Activated T-helper 1 cell treated with Interleukin-2 at 50 U/mL for 16 hours (primary cell): ENCODE results near the gene P4HB.
"Not testable (repeated sequence)": the region's sequence is repeated elsewhere in the genome, so short reads cannot be mapped to it uniquely, and the experiment has no call there.

ENCODE experiments used
- DNase-seq: peaks from one replicate; pipeline ENCODE4 v3.0.0-alpha.2; 2020; ENCODE audit warnings: low read depth

P4HB gene

DNA sequence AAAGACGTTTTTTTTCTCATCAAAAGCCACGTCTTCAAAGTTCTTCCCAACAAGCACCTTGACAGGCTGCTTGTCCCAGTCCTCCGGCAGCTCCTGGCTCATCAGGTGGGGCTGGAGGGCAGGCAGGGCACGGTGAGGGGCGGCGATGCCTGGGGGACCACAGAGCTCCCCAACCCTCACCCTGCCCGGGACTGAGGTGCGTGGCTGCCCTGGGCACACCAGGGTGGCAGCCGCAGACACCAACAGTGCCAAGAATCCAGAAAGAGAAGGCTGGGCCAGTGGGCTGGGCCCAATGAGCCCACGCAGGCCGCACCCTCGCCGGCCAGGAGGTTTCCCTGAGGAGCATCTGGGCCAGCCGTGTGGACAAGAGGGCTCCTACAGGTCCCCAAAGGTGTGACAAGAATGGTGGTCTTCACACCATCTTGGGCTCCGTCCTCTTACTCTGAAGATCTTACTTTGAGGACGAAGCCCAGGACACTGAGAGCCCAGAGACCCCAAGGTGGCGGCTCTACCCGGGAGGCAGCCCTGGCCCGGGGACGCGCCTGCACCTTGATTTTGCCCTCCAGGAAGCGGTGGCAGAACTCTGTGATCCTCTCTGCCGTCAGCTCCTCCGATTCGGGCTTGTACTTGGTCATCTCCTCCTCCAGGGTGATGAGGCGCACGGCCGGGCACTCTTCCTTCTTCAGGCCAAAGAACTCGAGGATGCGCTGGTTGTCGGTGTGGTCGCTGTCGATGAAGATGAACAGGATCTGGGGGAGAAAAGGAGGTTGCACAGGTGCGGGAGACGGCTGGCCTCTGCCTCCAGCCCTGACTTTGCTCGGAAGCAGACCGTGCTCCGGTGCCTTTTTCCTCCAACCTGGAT, 14.2 kb downstream of the P4HB start:
- no peak for DNase-seq

DNA sequence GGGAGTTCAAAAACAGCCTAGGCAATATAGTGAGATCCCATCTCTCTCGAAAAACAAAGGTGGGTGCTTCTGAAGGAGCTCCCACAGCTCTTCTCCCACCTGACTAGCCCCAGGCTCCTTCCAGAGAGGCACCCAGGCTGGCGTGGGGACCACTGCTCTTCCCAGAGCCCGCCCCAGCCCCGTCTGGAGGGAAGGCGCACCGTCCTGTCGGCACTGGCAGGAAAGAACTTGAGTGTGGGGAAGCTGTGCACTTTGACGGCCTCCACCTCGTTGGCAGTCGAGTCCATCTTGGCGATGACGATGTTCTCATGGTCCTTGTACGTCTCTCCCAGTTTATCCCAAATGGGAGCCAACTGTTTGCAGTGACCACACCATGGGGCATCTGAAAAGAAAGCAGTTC, 15.0 kb downstream of the P4HB start:
- no peak for DNase-seq

DNA sequence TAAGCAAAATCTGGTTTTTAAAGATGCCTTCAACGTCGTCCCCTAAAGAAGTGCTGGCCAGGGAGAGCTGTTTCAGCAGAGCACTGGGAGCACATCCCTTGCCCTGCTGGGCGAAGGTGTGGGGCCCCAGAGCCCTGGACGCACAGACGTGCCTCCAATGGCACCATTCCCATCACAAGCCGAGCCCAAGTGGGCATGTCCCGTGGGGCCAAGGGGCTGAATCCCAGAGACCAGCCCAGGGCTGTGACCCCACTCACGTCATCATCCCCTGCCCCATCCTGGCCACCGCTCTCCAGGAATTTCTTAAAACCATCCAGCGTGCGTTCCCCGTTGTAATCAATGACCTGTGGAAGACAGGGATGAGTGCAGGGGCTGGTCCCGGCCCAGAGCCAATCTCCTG, 15.4 kb downstream of the P4HB start:
- DNase-seq: no peak

DNA sequence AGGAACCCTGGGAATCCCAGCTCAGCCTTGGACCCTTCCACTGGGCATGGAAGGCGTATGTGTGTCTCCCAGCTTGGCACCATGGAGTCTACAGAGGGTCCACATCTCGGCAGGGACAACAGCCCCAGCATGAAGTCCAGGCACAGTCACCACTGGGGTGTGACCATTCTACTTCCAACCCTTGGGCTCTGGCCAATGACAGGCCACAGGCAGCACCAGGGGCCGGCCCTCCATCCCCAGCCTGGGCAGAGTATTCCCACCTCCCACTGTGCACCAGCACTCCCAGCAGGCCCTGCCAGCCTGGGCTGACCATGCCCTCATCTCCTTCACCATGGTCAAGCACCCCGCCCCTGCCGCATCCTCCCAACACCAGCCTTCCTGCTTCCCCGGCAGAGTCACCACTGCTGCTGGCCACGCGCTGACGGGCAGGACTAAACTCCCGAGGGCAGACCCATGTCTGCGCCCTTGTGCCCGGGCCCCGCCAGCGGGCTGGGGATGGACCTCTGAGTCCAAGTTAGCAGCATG, 15.9 kb downstream of the P4HB start:
- no peak for DNase-seq

DNA sequence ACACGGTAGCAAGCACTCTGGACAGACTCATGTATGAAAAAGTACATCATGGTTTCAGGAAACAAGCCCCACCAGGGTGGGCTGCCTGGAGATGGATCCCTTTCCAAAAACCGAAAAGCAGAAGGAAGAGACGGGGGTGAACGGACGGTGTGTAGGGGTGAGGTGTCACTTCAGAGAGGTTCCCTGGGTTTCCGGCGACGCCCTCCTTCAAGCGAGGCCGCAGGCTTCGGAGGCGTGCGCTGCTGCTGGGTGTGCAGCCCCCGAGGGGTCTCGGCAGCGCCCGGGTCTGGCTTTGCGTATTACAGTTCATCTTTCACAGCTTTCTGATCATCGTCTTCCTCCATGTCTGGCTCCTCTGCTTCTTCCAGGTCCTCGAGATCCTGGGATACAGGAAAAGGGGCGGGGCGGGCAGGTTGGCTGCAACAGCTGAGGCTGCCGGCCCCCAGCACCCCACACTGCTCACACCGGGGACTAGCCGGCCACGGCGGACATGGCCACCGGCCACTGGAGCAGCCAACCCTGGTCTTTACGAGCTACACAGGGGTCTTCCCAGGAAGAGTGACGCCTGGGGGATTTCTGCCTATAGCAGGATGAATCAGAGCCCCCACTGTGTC, 16.5 kb downstream of the P4HB start:
- DNase-seq: no peak

DNA sequence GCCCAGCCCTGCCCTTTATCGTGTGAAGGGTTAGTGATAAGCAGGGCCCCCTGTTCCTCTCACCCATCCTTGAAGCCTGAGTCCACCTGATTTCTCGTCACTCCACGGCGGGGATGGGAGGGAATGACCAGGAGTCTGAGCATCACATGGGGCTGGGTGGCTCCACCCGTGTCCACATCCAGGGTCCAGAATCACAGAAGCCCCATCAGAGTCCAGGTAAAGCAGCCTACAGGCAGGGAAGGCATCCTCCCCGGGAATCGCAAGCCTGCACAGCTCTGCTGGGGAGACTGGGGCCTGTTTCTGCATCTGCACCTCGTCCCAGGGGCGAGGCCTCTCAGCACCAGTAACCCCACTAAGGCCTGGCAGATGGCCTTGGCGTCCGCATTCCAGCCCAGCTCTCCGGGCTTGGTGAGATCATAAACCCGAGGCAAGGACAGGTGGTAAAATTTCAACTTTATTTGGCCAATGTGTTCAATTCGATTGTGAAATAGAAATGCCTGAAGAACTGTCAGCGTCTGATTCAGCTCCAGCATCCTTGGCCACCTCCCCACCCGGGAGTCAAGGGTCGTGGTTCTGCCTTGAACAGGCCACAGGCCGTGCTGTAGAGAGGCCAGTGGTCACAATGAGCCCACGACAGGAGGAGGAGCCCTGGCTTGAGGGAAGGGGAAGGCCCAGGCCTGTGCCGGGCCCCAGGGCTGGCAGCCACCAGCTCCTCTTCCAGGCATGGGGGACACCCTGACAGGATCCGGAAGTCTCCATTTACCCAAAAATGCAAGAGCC, 17.4 kb downstream of the P4HB start:
- no peak for DNase-seq

DNA sequence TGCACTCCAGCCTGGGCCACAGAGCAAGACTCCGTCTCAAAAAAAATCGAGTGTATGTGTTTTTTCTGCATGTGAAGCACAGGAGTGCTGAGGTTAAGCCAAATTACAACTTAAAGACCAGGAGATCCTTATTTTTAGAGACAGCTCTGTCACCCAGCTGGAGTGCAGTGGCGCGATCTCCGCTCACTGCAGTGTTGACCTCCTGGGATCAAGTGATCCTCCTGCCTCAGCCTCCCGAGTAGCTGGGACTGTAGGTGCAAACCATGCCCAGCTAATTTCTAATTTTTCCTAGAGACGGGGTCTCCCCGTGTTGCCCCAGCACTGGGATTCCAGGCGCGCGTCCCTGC, 18.0 kb downstream of the P4HB start:
- DNase-seq: no peak

DNA sequence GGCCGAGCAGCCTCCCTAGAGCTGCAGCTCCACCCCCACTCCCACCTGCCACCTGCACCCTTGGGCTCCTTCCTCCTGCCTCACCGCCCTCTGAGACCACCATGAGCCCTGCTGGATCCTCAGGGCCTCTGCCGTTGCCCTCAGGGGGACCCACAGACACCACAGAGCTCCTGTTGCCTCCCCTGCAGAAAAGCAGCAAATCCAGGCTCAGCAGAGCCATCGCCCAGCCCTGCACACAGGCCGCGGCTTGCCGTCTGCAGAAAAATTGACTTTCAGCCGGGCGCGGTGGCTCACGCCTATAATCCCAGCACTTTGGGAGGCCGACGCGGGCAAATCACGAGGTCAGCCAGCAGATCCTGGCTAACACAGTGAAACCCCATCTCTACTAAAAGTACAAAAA, 18.5 kb downstream of the P4HB start:
- no peak for DNase-seq

DNA sequence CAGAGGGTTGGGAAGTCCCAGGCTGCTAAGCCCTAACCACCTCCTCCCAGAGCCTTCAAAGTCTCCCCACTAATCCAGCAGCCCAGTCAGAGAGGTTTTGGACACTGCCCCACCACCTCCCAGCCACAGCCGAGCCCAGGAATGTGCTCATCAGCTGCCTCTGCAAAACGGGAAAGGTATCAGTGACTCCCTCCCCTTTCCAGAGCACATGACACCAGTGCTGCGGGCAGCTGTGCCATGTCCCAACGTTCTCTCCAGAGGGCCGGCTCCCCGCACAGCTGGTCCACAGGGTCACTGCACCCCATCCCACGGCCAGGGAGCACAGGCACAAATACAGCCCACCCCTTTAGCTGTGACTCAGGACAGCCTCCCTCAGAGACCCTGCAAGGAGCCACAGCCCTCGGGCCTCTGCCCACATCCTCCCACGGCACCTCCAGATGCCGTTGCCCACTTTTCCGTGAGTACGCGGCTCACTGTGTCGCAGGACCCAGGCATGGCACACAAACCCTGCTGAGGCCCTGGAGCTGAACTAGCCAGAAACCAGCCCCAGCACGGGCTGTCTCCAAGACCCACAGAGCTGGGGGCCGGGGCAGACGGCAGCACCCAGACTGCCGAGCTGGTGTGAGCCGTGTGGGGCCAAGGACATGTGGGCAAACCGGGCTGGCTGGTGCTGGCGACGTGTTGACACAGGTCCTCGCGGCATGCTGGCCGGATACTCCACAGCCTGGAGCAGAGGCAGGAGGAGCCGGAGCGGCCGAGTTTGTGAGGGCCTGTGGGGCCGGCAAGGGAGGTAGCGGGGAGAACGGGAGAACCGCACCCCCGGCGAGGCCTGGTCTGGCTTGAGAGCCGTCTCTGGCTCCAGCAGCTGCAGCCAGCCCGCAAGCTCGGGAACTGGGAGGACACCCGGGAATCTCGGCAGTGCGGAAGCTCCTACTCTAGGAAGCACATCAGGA, 19.2 kb downstream of the P4HB start:
- no peak for DNase-seq

DNA sequence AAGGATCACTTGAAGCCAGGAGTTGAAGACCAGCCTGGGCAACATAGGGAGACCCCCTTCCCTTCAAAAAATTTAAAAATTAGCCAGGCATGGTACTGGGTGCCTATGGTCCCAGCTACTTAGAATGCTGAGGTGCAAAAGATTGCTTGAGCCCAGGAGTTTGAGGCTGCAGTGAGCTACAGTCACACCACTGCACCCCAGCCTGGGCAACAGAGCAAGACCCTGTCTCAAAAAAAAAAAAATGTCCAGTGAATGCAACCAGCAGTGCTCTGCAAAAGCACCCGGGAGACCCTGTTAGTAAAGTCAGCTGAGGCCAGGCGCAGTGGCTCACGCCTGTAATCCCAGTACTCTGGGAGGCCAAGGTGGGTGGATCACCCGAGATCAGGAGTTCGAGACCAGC, 20.3 kb downstream of the P4HB start:
- DNase-seq: not testable (repeated sequence)

DNA sequence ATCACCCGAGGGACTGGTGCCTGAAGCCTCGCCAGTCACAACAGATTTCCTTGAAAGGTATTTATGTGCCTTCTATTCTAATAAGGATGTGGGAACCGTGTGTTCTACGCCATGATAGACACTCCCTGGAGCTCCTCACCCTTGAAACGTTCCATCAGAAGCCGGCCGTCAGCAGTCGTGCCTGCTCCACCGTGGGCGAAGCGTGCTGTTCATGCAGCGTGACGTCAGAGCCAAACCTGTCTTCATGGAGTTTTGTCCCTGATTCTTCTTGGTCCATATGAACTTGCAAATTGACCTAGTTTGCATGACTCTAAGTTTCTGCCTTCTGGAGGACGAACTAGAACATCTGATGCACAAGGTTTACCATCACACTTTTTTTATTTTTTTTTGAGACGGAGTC, 21.0 kb downstream of the P4HB start:
- DNase-seq: no peak

DNA sequence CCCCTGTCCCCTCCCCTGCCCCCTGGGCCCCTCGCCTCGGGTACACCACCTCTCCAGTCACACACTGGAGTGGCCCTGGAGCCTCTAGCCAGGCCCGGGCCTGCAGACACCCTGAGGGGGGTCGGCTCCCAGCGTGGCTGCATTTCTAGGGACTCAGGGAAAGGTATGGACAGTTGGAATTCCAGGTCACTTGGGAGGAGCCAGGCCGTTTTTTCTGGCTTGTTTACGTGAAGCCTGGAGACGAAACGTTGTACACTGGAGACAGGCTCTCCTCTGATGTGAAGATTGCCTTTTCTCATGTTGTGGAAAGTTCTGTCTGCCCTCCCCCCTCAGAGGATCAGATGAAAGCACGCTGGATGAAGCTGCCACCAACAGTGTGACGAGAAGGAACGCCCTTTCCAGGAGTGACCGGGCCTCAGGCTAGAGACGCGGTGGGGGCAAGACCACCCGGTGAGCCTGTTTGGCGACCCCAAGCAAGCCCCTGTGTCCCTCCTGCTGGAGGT, 21.5 kb downstream of the P4HB start:
- DNase-seq: no peak

DNA sequence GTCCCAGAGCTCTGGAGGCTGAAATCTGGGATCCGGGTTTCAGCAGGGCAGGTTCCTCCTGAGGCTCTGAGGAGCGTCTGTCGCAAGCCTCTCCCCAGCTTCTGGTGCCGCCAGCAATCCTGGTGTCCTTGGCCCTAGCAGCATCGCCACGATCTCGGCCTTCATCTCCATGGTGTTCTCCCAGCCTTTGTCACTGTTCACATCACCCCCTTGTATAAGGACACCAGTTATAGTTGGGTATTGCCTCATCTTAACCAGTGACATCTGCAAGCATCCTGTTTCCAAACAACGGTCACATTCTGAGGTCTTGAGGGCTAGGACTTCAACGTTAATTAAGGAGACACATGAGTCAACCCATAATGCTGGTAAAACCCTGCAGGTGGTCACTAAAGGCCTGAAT, 22.7 kb downstream of the P4HB start:
- DNase-seq: no peak

DNA sequence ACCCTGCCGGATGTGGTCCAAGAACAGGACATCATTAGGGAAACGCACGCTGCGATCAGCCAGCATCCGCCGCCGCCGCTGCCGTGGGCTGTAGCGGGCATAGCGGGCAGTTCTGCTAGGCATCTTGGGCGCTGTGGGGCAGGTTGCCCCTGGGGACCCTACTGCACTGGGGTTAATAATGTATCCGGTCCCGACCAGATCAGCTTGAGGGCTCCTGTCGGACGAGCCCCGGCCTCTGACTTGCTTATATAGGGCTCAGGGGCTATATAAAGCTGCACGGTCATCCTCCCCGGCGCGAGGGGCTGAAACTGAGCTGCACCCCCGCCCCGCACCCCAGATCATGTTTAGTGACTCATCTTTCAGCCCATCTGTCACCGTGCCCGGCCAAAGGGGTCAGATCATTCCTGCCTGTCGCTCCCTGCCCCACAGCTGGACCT, 25.5 kb downstream of the P4HB start, which contains the start of gene PPP1R27:
TSS of gene PPP1R27 (minus strand) at position 220 of the 437 bp plus-strand sequence. CDS start at position 123, 97 bp downstream.
- DNase-seq: no peak

DNA sequence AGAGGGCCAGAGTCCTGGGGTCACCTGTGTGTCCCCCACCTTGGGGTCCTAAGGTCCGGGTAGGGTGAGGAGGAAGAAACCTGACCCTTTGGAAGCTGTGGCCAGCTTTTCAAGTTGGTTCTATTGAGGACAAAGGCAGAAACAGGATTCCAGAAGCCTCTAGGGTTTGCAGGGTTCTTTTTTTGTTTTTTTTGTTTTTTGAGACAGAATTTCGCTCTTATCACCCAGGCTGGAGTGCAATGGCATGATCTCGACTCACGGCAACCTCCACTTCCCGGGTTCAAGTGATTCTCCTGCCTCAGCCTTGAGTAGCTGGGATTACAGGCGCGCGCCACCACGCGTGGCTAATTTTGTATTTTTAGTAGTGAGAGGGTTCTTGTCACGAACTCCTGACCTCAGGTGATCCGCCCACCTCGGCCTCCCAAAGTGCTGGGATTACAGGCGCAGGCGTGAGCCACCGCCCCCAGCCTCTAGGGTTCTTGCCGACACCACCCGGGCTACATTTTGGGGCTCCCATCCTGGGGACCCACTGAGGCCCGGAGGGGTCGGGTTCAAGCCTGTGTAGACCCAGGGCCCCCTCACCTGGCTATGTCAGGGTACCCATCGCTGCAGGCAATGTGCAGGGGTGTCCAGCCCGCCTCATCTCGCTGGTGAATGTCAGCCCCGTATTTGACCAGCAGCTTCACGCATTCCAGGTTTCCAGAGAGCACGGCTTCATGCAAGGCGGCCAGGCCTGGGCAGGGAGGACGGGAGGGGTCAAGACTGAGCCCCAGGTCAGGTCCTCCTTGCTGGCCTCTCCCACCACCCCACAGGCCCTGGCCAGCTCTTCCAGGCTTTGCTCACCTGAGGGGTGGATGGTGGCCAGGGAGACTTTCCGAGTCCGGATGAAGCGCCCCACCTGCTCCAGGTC, 26.2 kb downstream of the P4HB start:
- DNase-seq: no peak

DNA sequence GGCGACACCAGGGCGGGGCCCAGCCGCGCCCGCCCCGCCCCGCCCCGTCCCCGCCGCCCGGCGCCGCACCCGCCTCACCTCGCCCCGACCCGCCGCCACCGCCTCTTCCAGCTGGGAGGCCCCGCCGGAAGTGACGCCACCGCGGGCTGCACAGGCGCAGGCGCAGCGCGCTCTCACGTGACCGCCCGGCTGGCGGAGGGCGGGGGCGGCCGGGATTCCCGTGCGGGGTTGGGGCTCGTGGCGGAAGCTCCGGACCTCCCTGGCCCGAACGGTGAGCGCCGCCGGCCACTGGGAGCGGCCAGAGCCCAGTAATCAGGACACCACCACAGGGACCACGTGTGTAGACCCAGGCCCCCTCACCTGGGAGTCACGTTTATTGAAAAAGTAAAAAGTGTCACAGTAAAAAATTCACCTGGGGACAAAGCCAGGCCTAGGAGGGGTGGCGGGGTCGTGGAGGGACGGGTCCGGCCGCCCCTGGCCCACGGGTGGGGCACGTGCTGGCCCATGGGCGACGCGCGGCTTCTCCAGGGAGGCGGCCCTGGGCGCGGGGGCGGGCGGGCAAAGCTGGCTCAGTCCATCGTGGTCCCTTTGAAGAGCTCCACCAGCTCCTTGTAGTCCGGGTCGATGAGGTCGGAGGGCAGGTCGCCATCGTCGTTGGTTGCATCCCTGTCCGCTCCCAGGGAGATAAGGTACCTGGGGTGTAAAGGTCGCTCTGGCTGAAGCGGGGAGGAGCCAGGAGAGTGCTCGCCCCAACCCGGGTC, 27.0 kb downstream of the P4HB start, which contains the start of gene MCRIP1:
TSS of gene MCRIP1 (minus strand) at position 132 of the 761 bp plus-strand sequence. CDS start 8,785 bp downstream, outside the sequence.
- DNase-seq: peak; percentile 94

DNA sequence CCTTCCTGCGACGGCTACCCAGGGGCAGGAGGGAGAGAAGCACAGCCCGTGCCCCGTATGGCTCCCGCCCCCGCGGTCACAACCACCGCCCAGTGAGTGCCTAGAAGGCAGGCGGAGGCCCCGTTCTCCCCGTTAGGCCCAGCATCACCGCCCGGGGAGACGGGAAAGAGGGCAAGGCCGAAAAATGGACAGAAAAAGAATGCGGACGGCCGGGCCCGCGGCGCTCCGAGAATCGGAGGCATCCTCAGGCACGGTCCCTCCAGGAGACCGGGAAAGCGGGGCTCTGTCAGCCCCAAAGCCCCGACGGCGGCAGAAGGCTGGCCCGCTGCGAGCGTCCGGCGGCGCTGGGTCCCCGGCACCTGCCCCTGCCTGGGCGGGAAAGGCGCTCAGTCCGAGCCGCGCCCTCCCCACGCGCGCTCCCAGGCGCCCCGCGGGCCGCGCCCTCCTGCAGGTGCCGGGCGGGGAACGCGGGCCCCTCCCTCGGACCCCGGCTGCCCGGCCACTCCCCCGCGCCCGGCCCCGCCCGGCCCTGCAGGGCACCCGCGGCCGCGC, 27.7 kb downstream of the P4HB start:
- DNase-seq: no peak

DNA sequence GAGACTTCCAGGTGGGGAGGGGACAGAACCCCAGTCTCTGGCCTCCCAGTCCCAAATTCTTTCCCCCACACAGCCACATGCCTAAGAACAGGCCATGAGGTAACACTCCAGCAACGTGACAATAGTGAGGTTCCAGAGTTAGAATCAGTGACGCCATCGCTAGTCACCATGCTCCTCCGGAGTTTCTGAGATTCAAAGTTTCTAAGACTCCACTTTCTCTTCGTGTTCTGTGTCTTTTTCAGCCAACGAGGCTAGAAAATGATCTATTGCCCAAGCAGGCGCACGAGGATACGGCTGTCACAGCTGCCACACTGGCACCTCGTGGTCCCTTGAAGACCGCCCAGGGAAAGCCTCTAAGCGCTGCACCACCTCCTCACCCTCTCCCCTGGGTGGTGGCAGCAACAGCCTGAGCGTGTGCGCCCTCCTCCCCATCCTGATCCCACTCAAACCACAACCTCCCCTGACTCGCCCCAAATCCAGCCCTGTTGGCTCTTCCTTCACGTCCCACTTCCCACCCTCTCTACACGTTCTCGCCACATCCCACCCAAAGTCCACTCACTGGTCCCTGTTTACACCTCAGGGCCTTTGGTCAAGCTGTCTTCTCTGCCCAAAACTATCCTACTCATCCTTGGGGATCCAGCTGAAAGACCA, 28.3 kb downstream of the P4HB start:
- no peak for DNase-seq
